ENCODE results near the gene TNFRSF21. TPM values are rescaled to one million over a fixed set of nuclear protein-coding genes. Genes with fewer than 3 reads are reported as not detected.
"Not testable (repeated sequence)": the region's sequence is repeated elsewhere in the genome, so short reads cannot be mapped to it uniquely, and the experiment has no call there.

TNFRSF21 gene
- 10 to 100 TPM in 2 of 3 donors, 1 to 10 TPM in 1; 9.1 to 61.7 (median 24.4) TPM for polyA plus RNA-seq

- no peak within 1 kb of the TSS for H3K27ac ChIP-seq (ENCODE audit: low read depth, low read length)
- 0 to 1% (median 0%) methylated on average over 64 to 86 of the region's 86 CpGs for WGBS, 3 donors
Measured at GRCh38 chr6:47309291-47310130, at the start of gene TNFRSF21. TSS of gene TNFRSF21 (minus strand) at chr6:47309905. CDS start at chr6:47309511, 394 bp downstream.

- H3K27ac ChIP-seq (ENCODE audit: low read depth, low read length) = no peak overlapping the region
- WGBS, 3 donors = 67 to 83% (median 81%) methylated on average over 6 of the region's 6 CpGs
Measured at GRCh38 chr6:47358440-47359225, 48.9 kb upstream of the TNFRSF21 start.

GRCh38 chr6:47357827-47358226 is 48.1 kb upstream of the TNFRSF21 start:
- H3K27ac ChIP-seq (ENCODE audit: low read depth, low read length) = no peak overlapping the region
- 67 to 72% (median 68%) methylated on average over 2 of the region's 2 CpGs for WGBS, 3 donors

- no peak overlapping the region for H3K27ac ChIP-seq (ENCODE audit: low read depth, low read length)
Measured at GRCh38 chr6:47355496-47355895, 45.8 kb upstream of the TNFRSF21 start.

- no peak overlapping the region for H3K27ac ChIP-seq (ENCODE audit: low read depth, low read length)
- WGBS, 3 donors = 44 to 81% (median 49%) methylated on average over 1 of the region's 1 CpG
Measured at GRCh38 chr6:47353871-47354270, 44.2 kb upstream of the TNFRSF21 start.

GRCh38 chr6:47352966-47353365 is 43.3 kb upstream of the TNFRSF21 start:
- no peak overlapping the region for H3K27ac ChIP-seq (ENCODE audit: low read depth, low read length)
- 67 to 79% (median 70%) methylated on average over 2 of the region's 2 CpGs for WGBS, 3 donors

- no peak overlapping the region for H3K27ac ChIP-seq (ENCODE audit: low read depth, low read length)
- WGBS, 3 donors = 59 to 90% (median 67%) methylated on average over 5 of the region's 5 CpGs
Measured at GRCh38 chr6:47352194-47352920, 42.7 kb upstream of the TNFRSF21 start.

- no peak overlapping the region for H3K27ac ChIP-seq (ENCODE audit: low read depth, low read length)
Measured at GRCh38 chr6:47351621-47352020, 41.9 kb upstream of the TNFRSF21 start.

GRCh38 chr6:47349931-47350330 is 40.2 kb upstream of the TNFRSF21 start:
- 78 to 85% (median 82%) methylated on average over 2 of the region's 2 CpGs for WGBS, 3 donors
- H3K27ac ChIP-seq (ENCODE audit: low read depth, low read length) = no peak overlapping the region

- H3K27ac ChIP-seq (ENCODE audit: low read depth, low read length) = no peak overlapping the region
- WGBS, 3 donors = 68 to 82% (median 75%) methylated on average over 5 of the region's 5 CpGs
Measured at GRCh38 chr6:47348316-47348863, 38.7 kb upstream of the TNFRSF21 start.

- 87 to 91% (median 88%) methylated on average over 4 of the region's 4 CpGs for WGBS, 3 donors
- no peak overlapping the region for H3K27ac ChIP-seq (ENCODE audit: low read depth, low read length)
Measured at GRCh38 chr6:47345761-47346160, 36.1 kb upstream of the TNFRSF21 start.

GRCh38 chr6:47344022-47344421 is 34.3 kb upstream of the TNFRSF21 start:
- WGBS, 3 donors = 13 to 41% (median 40%) methylated on average over 1 of the region's 1 CpG
- no peak overlapping the region for H3K27ac ChIP-seq (ENCODE audit: low read depth, low read length)

- H3K27ac ChIP-seq (ENCODE audit: low read depth, low read length) = no peak overlapping the region
- 57 to 93% (median 69%) methylated on average over 4 of the region's 4 CpGs for WGBS, 3 donors
Measured at GRCh38 chr6:47343600-47343999, 33.9 kb upstream of the TNFRSF21 start.

- H3K27ac ChIP-seq (ENCODE audit: low read depth, low read length) = no peak overlapping the region
- WGBS, 3 donors = 68 to 75% (median 72%) methylated on average over 8 of the region's 8 CpGs
Measured at GRCh38 chr6:47342824-47343223, 33.1 kb upstream of the TNFRSF21 start.

GRCh38 chr6:47337519-47337918 is 27.8 kb upstream of the TNFRSF21 start:
- no peak overlapping the region for H3K27ac ChIP-seq (ENCODE audit: low read depth, low read length)
- 64 to 92% (median 92%) methylated on average over 2 of the region's 2 CpGs for WGBS, 3 donors

GRCh38 chr6:47336334-47336733 is 26.6 kb upstream of the TNFRSF21 start:
- H3K27ac ChIP-seq (ENCODE audit: low read depth, low read length) = no peak overlapping the region

- H3K27ac ChIP-seq (ENCODE audit: low read depth, low read length) = no peak overlapping the region
- 46 to 75% (median 46%) methylated on average over 6 of the region's 6 CpGs for whole genome bisulfite sequencing, 3 donors
Measured at GRCh38 chr6:47335466-47335865, 25.8 kb upstream of the TNFRSF21 start.

GRCh38 chr6:47334334-47334733 is 24.6 kb upstream of the TNFRSF21 start:
- H3K27ac ChIP-seq (ENCODE audit: low read depth, low read length) = no peak overlapping the region

GRCh38 chr6:47328606-47329005 is 18.9 kb upstream of the TNFRSF21 start:
- 78 to 93% (median 87%) methylated on average over 3 of the region's 3 CpGs for WGBS, 3 donors
- not testable (repeated sequence) for H3K27ac ChIP-seq (ENCODE audit: low read depth, low read length)

All from adipose tissue (tissue), 3 donors.